ENCODE results near the gene ABCA2. TPM values are rescaled to one million over a fixed set of nuclear protein-coding genes. Genes with fewer than 3 reads are reported as not detected.

Gene ABCA2
- total RNA-seq, 1 donor from 2014 or later: 55.1 TPM

- TF ChIP-seq CTCF (IDR thresholded peaks at IDR 0.05): no peak
- DNase-seq (ENCODE audit: extremely low spot score, unreplicated experiment): no peak
- Mint-ChIP-seq H3K9me3 (ENCODE audit: unreplicated experiment) (no peaks in the 10 kb centered on the region), H3K27ac (ENCODE audit: unreplicated experiment) (no peak overlapping the region), H3K4me3 (ENCODE audit: unreplicated experiment) (no peak overlapping the region), H3K36me3 (ENCODE audit: unreplicated experiment) (no peaks in the 10 kb centered on the region), H3K4me1 (ENCODE audit: unreplicated experiment) (peaks cover 10% of the 10 kb centered on the region), H3K27me3 (ENCODE audit: unreplicated experiment) (peaks cover 17% of the 10 kb centered on the region)
These were observed 20.9 kb upstream of the ABCA2 start for GRCh38 chr9:137048655-137049543.

GRCh38 chr9:137046088-137046787 lies 18.2 kb upstream of the ABCA2 start, which contains the start of gene NPDC1:
NPDC1 (minus strand) TSS chr9:137046177; CDS start chr9:137045989, 188 bp downstream.
- H3K4me1 Mint-ChIP-seq (ENCODE audit: unreplicated experiment): peaks cover 10% of the 10 kb centered on the region
- H3K27me3 Mint-ChIP-seq (ENCODE audit: unreplicated experiment): peaks cover 13% of the 10 kb centered on the region
- H3K4me3 Mint-ChIP-seq (ENCODE audit: unreplicated experiment): peak within 1 kb of the TSS; percentile 72
- no peaks in the 10 kb centered on the region for H3K9me3 Mint-ChIP-seq (ENCODE audit: unreplicated experiment)
- TF ChIP-seq CTCF (IDR thresholded peaks at IDR 0.05): peak; percentile 89
- H3K36me3 Mint-ChIP-seq (ENCODE audit: unreplicated experiment): no peaks in the 10 kb centered on the region
- peak; percentile 93 for DNase-seq (ENCODE audit: extremely low spot score, unreplicated experiment)
- no peak within 1 kb of the TSS for H3K27ac Mint-ChIP-seq (ENCODE audit: unreplicated experiment)

GRCh38 chr9:137045294-137046087 lies 17.5 kb upstream of the ABCA2 start:
- no peak for DNase-seq (ENCODE audit: extremely low spot score, unreplicated experiment)
- Mint-ChIP-seq H3K4me3 (ENCODE audit: unreplicated experiment) (peak overlapping the region; percentile 72), H3K4me1 (ENCODE audit: unreplicated experiment) (peaks cover 10% of the 10 kb centered on the region), H3K27me3 (ENCODE audit: unreplicated experiment) (peaks cover 13% of the 10 kb centered on the region), H3K27ac (ENCODE audit: unreplicated experiment) (no peak overlapping the region), H3K9me3 (ENCODE audit: unreplicated experiment) (no peaks in the 10 kb centered on the region), H3K36me3 (ENCODE audit: unreplicated experiment) (no peaks in the 10 kb centered on the region)
- TF ChIP-seq CTCF (IDR thresholded peaks at IDR 0.05): no peak

GRCh38 chr9:137044502-137045177 lies 16.6 kb upstream of the ABCA2 start:
- no peaks in the 10 kb centered on the region for H3K9me3 Mint-ChIP-seq (ENCODE audit: unreplicated experiment)
- peaks cover 10% of the 10 kb centered on the region for H3K4me1 Mint-ChIP-seq (ENCODE audit: unreplicated experiment)
- H3K27ac Mint-ChIP-seq (ENCODE audit: unreplicated experiment): no peak overlapping the region

More at GRCh38 chr9:137044502-137045177, 16.6 kb upstream of the ABCA2 start:
- TF ChIP-seq CTCF (IDR thresholded peaks at IDR 0.05): no peak
- DNase-seq (ENCODE audit: extremely low spot score, unreplicated experiment): no peak
- peaks cover 9% of the 10 kb centered on the region for H3K27me3 Mint-ChIP-seq (ENCODE audit: unreplicated experiment)
- peak overlapping the region; percentile 63 for H3K4me3 Mint-ChIP-seq (ENCODE audit: unreplicated experiment)
- H3K36me3 Mint-ChIP-seq (ENCODE audit: unreplicated experiment): no peaks in the 10 kb centered on the region

All from osteocyte (in vitro differentiated cells).